K562 (cell line): ENCODE data around the gene HOTAIR. TPM values are rescaled to one million over a fixed set of nuclear protein-coding genes. Genes with fewer than 3 reads are reported as not detected.

Experiments used
- AFF1 ChIP-seq, 2 experiments: fragments of 450-650 bp; IDR thresholded peaks; 2 replicates each; pipeline ENCODE4 v1.6.1; 2018; ENCODE audit warnings: mild to moderate bottlenecking in 2 of 2, low read depth in 1 of 2; ENCODE audit not compliant: partially characterized antibody in 2 of 2
- CBX8 ChIP-seq: fragments of 200-600 bp; sonication (generic); IDR thresholded peaks from 2 replicates; pipeline ENCODE4 v1.6.1; 2012; ENCODE audit warnings: borderline replicate concordance, mixed run types, low read depth, mild to moderate bottlenecking, moderate library complexity, mixed read lengths, low read length, control low read depth, inconsistent platforms; ENCODE audit not compliant: poor library complexity, severe bottlenecking; ENCODE audit errors: extremely low read depth
- DIDO1 ChIP-seq: fragments of 450-650 bp; IDR thresholded peaks from 2 replicates; pipeline ENCODE4 v1.6.1; 2016; ENCODE audit warnings: low read depth, missing biosample characterization, missing genetic modification characterization
- HNRNPK ChIP-seq: fragments of 200-400 bp; formaldehyde crosslinking; IDR thresholded peaks from one replicate; pipeline ENCODE4 v1.6.1; 2018; ENCODE audit warnings: mild to moderate bottlenecking, low read depth, low read length; ENCODE audit not compliant: poor library complexity, severe bottlenecking
- JUN ChIP-seq, 2 experiments: sonication (generic) in 1 of 2; formaldehyde crosslinking in 1 of 2; IDR thresholded peaks; 2 replicates each; pipeline versions ENCODE4 v1.6.1 to v1.8.0; 2012 to 2022; ENCODE audit warnings: borderline replicate concordance in 2 of 2, mild to moderate bottlenecking in 2 of 2, improper control_type of control experiment in 1 of 2, low read depth in 1 of 2, low read length in 1 of 2, missing genetic modification reagents in 1 of 2
- MAFF ChIP-seq: IDR thresholded peaks from 2 replicates; pipeline ENCODE4 v1.6.1; 2012; ENCODE audit warnings: low read length, improper control_type of control experiment
- NCOA4 ChIP-seq: fragments of 450-650 bp; IDR thresholded peaks from 2 replicates; pipeline ENCODE4 v1.6.1; 2018; ENCODE audit warnings: mild to moderate bottlenecking; ENCODE audit not compliant: partially characterized antibody
- NRF1 ChIP-seq, 2 experiments: fragments of 450-650 bp; IDR thresholded peaks in 1 of 2; conservative IDR thresholded peaks in 1 of 2; 2 replicates each; pipeline ENCODE4 v1.6.1; 2014; ENCODE audit warnings: mild to moderate bottlenecking in 2 of 2
- RFX5 ChIP-seq: IDR thresholded peaks from 2 replicates; pipeline ENCODE4 v1.6.1; 2011; ENCODE audit warnings: low read depth, mild to moderate bottlenecking, improper control_type of control experiment, low read length
- SAFB2 ChIP-seq: fragments of 200-400 bp; formaldehyde crosslinking; IDR thresholded peaks from 2 replicates; pipeline ENCODE4 v1.6.1; 2018; ENCODE audit warnings: borderline replicate concordance, low read length, low read depth, moderate library complexity; ENCODE audit not compliant: severe bottlenecking
- SIN3A ChIP-seq, 2 experiments: fragments of 150-350 bp in 1 of 2; IDR thresholded peaks; 2 replicates each; pipeline ENCODE4 v1.6.1; 2011 to 2016; ENCODE audit warnings: borderline replicate concordance in 2 of 2, low read depth in 2 of 2, low read length in 2 of 2, mild to moderate bottlenecking in 2 of 2, moderate library complexity in 2 of 2; ENCODE audit not compliant: control insufficient read depth in 1 of 2
- SP1 ChIP-seq: sonication (generic); formaldehyde crosslinking; IDR thresholded peaks from 2 replicates; pipeline ENCODE4 v1.8.1; 2022; ENCODE audit warnings: mild to moderate bottlenecking, missing genetic modification reagents
- TCFL5 ChIP-seq: fragments of 250-450 bp; sonication (Bioruptor Pico); conservative IDR thresholded peaks from 2 replicates; pipeline ENCODE4 v1.6.1; 2021; ENCODE audit warnings: mild to moderate bottlenecking, moderate library complexity, matching md5 sums
- ZNF175 ChIP-seq: fragments of 200-800 bp; sonication (Bioruptor generic); IDR thresholded peaks from 2 replicates; pipeline ENCODE4 v1.6.1; 2016; ENCODE audit warnings: low read depth, mild to moderate bottlenecking, missing genetic modification characterization, missing compliant biosample characterization
- ZNF561 ChIP-seq: fragments of 450-650 bp; formaldehyde crosslinking; conservative IDR thresholded peaks from 2 replicates; pipeline ENCODE4 v1.4.0; 2020; ENCODE audit warnings: mild to moderate bottlenecking, moderate library complexity
- polyA plus RNA-seq, 8 experiments: library from polyadenylated mRNA; depleted of rRNA in 4 of 8; stranded (reverse) in 5 of 8; unstranded in 3 of 8; fragments of >200 nt; fragmentation: Nextera tagmentation in 2 of 8; fragmentation: Illumina TruSeq in 1 of 8; extraction: Ambion mirVana in 2 of 8; extraction: Trizol in 1 of 8; gene quantifications; 2 replicates each; pipeline versions ENCODE4 v1.2.1 to v1.2.3, GENCODE V29; 2011 to 2014; ENCODE audit warnings: inconsistent platforms in 1 of 8, missing spikeins in 1 of 8
- total RNA-seq, 7 experiments: library from RNA; depleted of rRNA in 6 of 7; stranded (reverse); fragments of >200 nt in 6 of 7; fragmentation: Illumina TruSeq in 2 of 7; extraction: Trizol in 2 of 7; gene quantifications; 2 replicates each; pipeline versions ENCODE4 v1.2.1 to v1.2.3, GENCODE V29; 2011 to 2021; ENCODE audit warnings: low replicate concordance in 1 of 7
- TF ChIP-seq, protein P1 (sequence below): fragments of 250-450 bp; sonication (Bioruptor Pico); IDR thresholded peaks from 2 replicates; pipeline ENCODE4 v1.6.1; 2021; ENCODE audit warnings: mild to moderate bottlenecking
- TF ChIP-seq, protein P2 (sequence below), 2 experiments: fragments of 150-350 bp in 1 of 2; IDR thresholded peaks; 2 replicates each; pipeline ENCODE4 v1.6.1; 2012 to 2016; ENCODE audit warnings: low read depth in 2 of 2, low read length in 2 of 2, mild to moderate bottlenecking in 1 of 2, moderate library complexity in 1 of 2

HOTAIR gene
- total and polyA plus RNA-seq, 9 of the 15 experiments (the other 6 are each of a cell fraction or from before 2014, with no cell fraction given): 0.04 TPM; not detected in 8

DNA sequence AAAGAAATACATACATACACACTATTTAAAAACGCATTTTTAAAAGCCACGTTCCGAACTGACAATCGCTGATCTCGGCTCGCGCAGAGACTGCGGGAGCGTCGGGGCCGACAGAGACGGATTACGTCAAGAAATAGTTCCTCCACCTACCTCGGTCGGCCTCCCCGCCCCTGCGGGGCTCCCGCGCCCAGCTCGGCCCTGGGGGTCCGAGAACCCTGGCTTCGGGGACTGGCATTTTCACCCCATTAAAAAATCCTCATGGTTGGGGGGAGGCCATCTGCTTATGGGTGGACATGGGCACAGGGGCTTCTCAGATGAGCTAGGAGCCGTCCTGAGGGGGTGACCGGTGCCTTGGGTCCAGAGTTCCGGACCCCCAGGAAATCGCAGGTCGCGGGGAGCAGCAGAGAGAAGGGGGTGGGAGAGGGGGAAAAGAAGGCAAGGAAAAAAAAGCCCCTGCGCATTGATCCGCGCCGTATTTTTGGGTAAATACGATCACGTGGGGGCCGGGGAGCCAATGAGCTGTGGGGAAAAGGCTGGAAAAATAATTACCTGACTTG, 24.9 kb upstream of the HOTAIR start (continued):
- TF ChIP-seq CBX8: no peak
- no peak for TF ChIP-seq ZNF175
- peak; percentile 67 to 70 for TF ChIP-seq NRF1 (conservative IDR thresholded peaks at IDR 0.05 in 1 of 2, IDR thresholded peaks at IDR 0.05 in 1 of 2)
- 0 out of 2 replicates have a peak, but pooled peaks have one; percentile 26 for TF ChIP-seq JUN (IDR thresholded peaks at IDR 0.05; ENCODE audit: borderline replicate concordance, low read depth, low read length)
- no peak; the same call in 1 of the 2 replicates for TF ChIP-seq JUN (CRISPR knock-in tag; IDR thresholded peaks at IDR 0.05; ENCODE audit: borderline replicate concordance)
- TF ChIP-seq, protein P1, sequence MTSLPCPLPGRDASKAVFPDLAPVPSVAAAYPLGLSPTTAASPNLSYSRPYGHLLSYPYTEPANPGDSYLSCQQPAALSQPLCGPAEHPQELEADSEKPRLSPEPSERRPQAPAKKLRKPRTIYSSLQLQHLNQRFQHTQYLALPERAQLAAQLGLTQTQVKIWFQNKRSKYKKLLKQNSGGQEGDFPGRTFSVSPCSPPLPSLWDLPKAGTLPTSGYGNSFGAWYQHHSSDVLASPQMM: no peak
- no peak for TF ChIP-seq RFX5
- TF ChIP-seq NCOA4: no peak
- no peak for TF ChIP-seq ZNF561 (CRISPR knock-in tag)
- peak in 1 of 2 experiments; percentile 36 for TF ChIP-seq AFF1 (IDR thresholded peaks at IDR 0.05; ENCODE audit: low read depth in 1 of 2, partially characterized antibody in 2 of 2)
- no peak for TF ChIP-seq MAFF
- TF ChIP-seq, protein P2, sequence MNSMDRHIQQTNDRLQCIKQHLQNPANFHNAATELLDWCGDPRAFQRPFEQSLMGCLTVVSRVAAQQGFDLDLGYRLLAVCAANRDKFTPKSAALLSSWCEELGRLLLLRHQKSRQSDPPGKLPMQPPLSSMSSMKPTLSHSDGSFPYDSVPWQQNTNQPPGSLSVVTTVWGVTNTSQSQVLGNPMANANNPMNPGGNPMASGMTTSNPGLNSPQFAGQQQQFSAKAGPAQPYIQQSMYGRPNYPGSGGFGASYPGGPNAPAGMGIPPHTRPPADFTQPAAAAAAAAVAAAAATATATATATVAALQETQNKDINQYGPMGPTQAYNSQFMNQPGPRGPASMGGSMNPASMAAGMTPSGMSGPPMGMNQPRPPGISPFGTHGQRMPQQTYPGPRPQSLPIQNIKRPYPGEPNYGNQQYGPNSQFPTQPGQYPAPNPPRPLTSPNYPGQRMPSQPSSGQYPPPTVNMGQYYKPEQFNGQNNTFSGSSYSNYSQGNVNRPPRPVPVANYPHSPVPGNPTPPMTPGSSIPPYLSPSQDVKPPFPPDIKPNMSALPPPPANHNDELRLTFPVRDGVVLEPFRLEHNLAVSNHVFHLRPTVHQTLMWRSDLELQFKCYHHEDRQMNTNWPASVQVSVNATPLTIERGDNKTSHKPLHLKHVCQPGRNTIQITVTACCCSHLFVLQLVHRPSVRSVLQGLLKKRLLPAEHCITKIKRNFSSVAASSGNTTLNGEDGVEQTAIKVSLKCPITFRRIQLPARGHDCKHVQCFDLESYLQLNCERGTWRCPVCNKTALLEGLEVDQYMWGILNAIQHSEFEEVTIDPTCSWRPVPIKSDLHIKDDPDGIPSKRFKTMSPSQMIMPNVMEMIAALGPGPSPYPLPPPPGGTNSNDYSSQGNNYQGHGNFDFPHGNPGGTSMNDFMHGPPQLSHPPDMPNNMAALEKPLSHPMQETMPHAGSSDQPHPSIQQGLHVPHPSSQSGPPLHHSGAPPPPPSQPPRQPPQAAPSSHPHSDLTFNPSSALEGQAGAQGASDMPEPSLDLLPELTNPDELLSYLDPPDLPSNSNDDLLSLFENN (IDR thresholded peaks at IDR 0.05; ENCODE audit: low read depth in 2 of 2, low read length in 2 of 2): no peak
- no peak for TF ChIP-seq SAFB2
- TF ChIP-seq SIN3A (IDR thresholded peaks at IDR 0.05; ENCODE audit: borderline replicate concordance in 2 of 2, control insufficient read depth in 1 of 2, low read depth in 2 of 2, low read length in 2 of 2): no peak; a peak in 1 of 4 replicates
- TF ChIP-seq DIDO1 (tag): no peak; the same call in 1 of the 2 replicates
- TF ChIP-seq HNRNPK: no peak
- no peak for TF ChIP-seq SP1 (CRISPR knock-in tag)
- TF ChIP-seq TCFL5 (CRISPR knock-in tag): no peak
